SK-N-SH (cell line): ENCODE results near the gene PCNX1. TPM values are rescaled to one million over a fixed set of nuclear protein-coding genes. Genes with fewer than 3 reads are reported as not detected.

ENCODE experiments used
- CTCF ChIA-PET: fragments of 300-600, 350-600 bp; formaldehyde crosslinking; extraction: SDS; loops from one replicate; lab custom pipeline; 2021; lab: Yijun Ruan, JAX
- POLR2A ChIA-PET: fragments of 350-600 bp; sonication (Branson Sonifier 250); formaldehyde crosslinking; extraction: SDS; loops from one replicate; lab custom pipeline; 2020; ENCODE audit warnings: antibody characterized with exemption, inconsistent platforms; lab: Yijun Ruan, JAX
- DNase-seq: peaks from one replicate; pipeline ENCODE4 v3.0.0; 2012
- H2AFZ ChIP-seq: fragments of 200-600 bp; sonication (generic); 2 replicates; pipeline ENCODE4 v1.8.1; 2016; ENCODE audit warnings: antibody characterized with exemption, mild to moderate bottlenecking, low read depth
- H3F3A ChIP-seq: fragments of 200-600 bp; sonication (generic); replicated peaks from 2 replicates; pipeline ENCODE3; 2016; ENCODE audit warnings: antibody characterized with exemption, mild to moderate bottlenecking; ENCODE audit not compliant: insufficient read depth
- H3K27ac ChIP-seq, 2 experiments: fragments of 200-500 bp in 1 of 2; fragments of 200-600 bp in 1 of 2; sonication (Bioruptor generic) in 1 of 2; sonication (generic), shearing (Covaris generic) in 1 of 2; 2 replicates each; pipeline versions ENCODE4 v1.5.1 to v1.6.1; 2014 to 2016; ENCODE audit warnings: low read depth in 2 of 2, inconsistent platforms in 1 of 2, low read length in 1 of 2, mild to moderate bottlenecking in 1 of 2, mixed read lengths in 1 of 2
- H3K27me3 ChIP-seq: fragments of 200-600 bp; sonication (generic), shearing (Covaris generic); 2 replicates; pipeline ENCODE4 v1.6.1; 2016; ENCODE audit warnings: mixed run types; ENCODE audit not compliant: insufficient read depth
- H3K36me3 ChIP-seq, 2 experiments: fragments of 200-500 bp in 1 of 2; fragments of 200-600 bp in 1 of 2; sonication (Bioruptor generic) in 1 of 2; sonication (generic) in 1 of 2; replicated peaks in 1 of 2; 2 replicates each; pipeline versions ENCODE3 to v1.5.1; 2014 to 2016; ENCODE audit warnings: low read length in 1 of 2, mild to moderate bottlenecking in 1 of 2; ENCODE audit not compliant: insufficient read depth in 2 of 2, control insufficient read depth in 1 of 2
- H3K4me1 ChIP-seq, 2 experiments: fragments of 200-500 bp in 1 of 2; fragments of 200-600 bp in 1 of 2; sonication (Bioruptor generic) in 1 of 2; sonication (generic), shearing (Covaris generic) in 1 of 2; 2 replicates each; pipeline versions ENCODE4 v1.5.1 to v1.6.1; 2014 to 2016; ENCODE audit warnings: low read depth in 1 of 2, low read length in 1 of 2, mixed run types in 1 of 2; ENCODE audit not compliant: insufficient read depth in 2 of 2, control insufficient read depth in 1 of 2
- H3K4me2 ChIP-seq: fragments of 200-600 bp; sonication (generic), shearing (Covaris generic); 2 replicates; pipeline ENCODE4 v1.6.1; 2017; ENCODE audit warnings: mixed run types
- H3K4me3 ChIP-seq, 2 experiments: fragments of 200-500 bp in 1 of 2; fragments of 200-600 bp in 1 of 2; sonication (Bioruptor generic) in 1 of 2; sonication (generic), shearing (Covaris generic) in 1 of 2; 2 replicates each; pipeline versions ENCODE4 v1.5.1 to v1.8.1; 2014 to 2016; ENCODE audit warnings: low read depth in 2 of 2, inconsistent platforms in 1 of 2, low read length in 1 of 2, mild to moderate bottlenecking in 1 of 2, mixed read lengths in 1 of 2, moderate library complexity in 1 of 2
- H3K79me2 ChIP-seq: fragments of 200-600 bp; sonication (generic); 2 replicates; pipeline ENCODE4 v1.8.1; 2017; ENCODE audit warnings: mild to moderate bottlenecking; ENCODE audit not compliant: insufficient read depth
- H3K9ac ChIP-seq: fragments of 200-600 bp; sonication (generic); 2 replicates; pipeline ENCODE4 v1.6.1; 2017; ENCODE audit warnings: mixed run types
- H3K9me2 ChIP-seq: fragments of 200-600 bp; sonication (generic); 2 replicates; pipeline ENCODE4 v1.6.1; 2017; ENCODE audit warnings: mixed run types
- H3K9me3 ChIP-seq: fragments of 200-600 bp; sonication (generic); 2 replicates; pipeline ENCODE4 v1.6.1; 2017; ENCODE audit warnings: mixed run types, mild to moderate bottlenecking, moderate library complexity
- H4K20me1 ChIP-seq: fragments of 200-600 bp; sonication (generic); 2 replicates; pipeline ENCODE4 v1.6.1; 2017; ENCODE audit warnings: mild to moderate bottlenecking, mixed run types; ENCODE audit not compliant: insufficient read depth
- CHD2 ChIP-seq: fragments of 150-350 bp; IDR thresholded peaks from 2 replicates; pipeline ENCODE4 v1.6.1; 2018; ENCODE audit warnings: low read length; ENCODE audit not compliant: partially characterized antibody
- EP300 ChIP-seq, 2 experiments: IDR thresholded peaks; 2 replicates each; pipeline versions ENCODE4 v1.4.0 to v1.6.1; 2012; ENCODE audit warnings: borderline replicate concordance in 1 of 2, low read depth in 1 of 2, low read length in 1 of 2
- FOSL2 ChIP-seq: IDR thresholded peaks from 2 replicates; pipeline ENCODE4 v1.4.0; 2012; ENCODE audit warnings: low read depth, mild to moderate bottlenecking, moderate library complexity, borderline replicate concordance
- FOXM1 ChIP-seq: IDR thresholded peaks from 2 replicates; pipeline ENCODE4 v1.4.0; 2012; ENCODE audit warnings: low read depth, mild to moderate bottlenecking
- GATA2 ChIP-seq: sonication (generic); formaldehyde crosslinking; IDR thresholded peaks from 2 replicates; pipeline ENCODE4 v1.5.0; 2020; ENCODE audit warnings: mild to moderate bottlenecking, missing genetic modification reagents
- MAX ChIP-seq: IDR thresholded peaks from 2 replicates; pipeline ENCODE4 v1.4.0; 2012; ENCODE audit warnings: low read depth
- NFIC ChIP-seq: IDR thresholded peaks from 2 replicates; pipeline ENCODE4 v1.4.0; 2012; ENCODE audit warnings: borderline replicate concordance
- NRF1 ChIP-seq: IDR thresholded peaks from 2 replicates; pipeline ENCODE4 v1.6.1; 2012; ENCODE audit warnings: low read depth, mild to moderate bottlenecking, low read length
- RAD21 ChIP-seq: IDR thresholded peaks from 2 replicates; pipeline ENCODE4 v1.6.1; 2012; ENCODE audit warnings: mild to moderate bottlenecking, low read length
- RXRA ChIP-seq: IDR thresholded peaks from 2 replicates; pipeline ENCODE4 v1.4.0; 2012; ENCODE audit warnings: low read depth, mild to moderate bottlenecking, borderline replicate concordance
- SMC3 ChIP-seq: IDR thresholded peaks from 2 replicates; pipeline ENCODE4 v1.6.1; 2012; ENCODE audit warnings: low read depth, low read length, improper control_type of control experiment
- TAF1 ChIP-seq: IDR thresholded peaks from 2 replicates; pipeline ENCODE4 v1.6.1; 2012; ENCODE audit warnings: low read depth, mild to moderate bottlenecking, low read length, moderate library complexity, borderline replicate concordance
- TCF12 ChIP-seq: IDR thresholded peaks from 2 replicates; pipeline ENCODE4 v1.4.0; 2012
- TEAD4 ChIP-seq: IDR thresholded peaks from 2 replicates; pipeline ENCODE4 v1.4.0; 2012; ENCODE audit warnings: mild to moderate bottlenecking, borderline replicate concordance; ENCODE audit not compliant: insufficient read depth
- USF1 ChIP-seq: IDR thresholded peaks from 2 replicates; pipeline ENCODE4 v1.4.0; 2012; ENCODE audit warnings: low read depth, borderline replicate concordance
- USF2 ChIP-seq: fragments of 150-350 bp; IDR thresholded peaks from 2 replicates; pipeline ENCODE4 v1.6.1; 2017; ENCODE audit warnings: antibody characterized with exemption, low read length, low read depth, borderline replicate concordance
- YY1 ChIP-seq: IDR thresholded peaks from 2 replicates; pipeline ENCODE4 v1.4.0; 2012; ENCODE audit warnings: low read depth, mild to moderate bottlenecking
- ZBTB33 ChIP-seq: IDR thresholded peaks from 2 replicates; pipeline ENCODE4 v1.4.0; 2012; ENCODE audit warnings: low read depth, borderline replicate concordance
- WGBS: methylation state at CpG from one replicate; pipeline ENCODE4 v1.1.6; 2017; ENCODE audit warnings: low lambda C conversion rate; 5-methylcytosine and 5-hydroxymethylcytosine counted together
- polyA plus RNA-seq, 3 experiments: library from polyadenylated mRNA; depleted of rRNA; stranded (reverse); fragments of >200 nt; gene quantifications; 2 replicates each; pipeline ENCODE4 v1.2.3, GENCODE V29; 2012

The PCNX1 gene
- polyA plus RNA-seq, 1 of the 3 experiments (the other 2 are of a cell fraction) = 9.4 TPM

- TF ChIP-seq RXRA (no peak), USF2 (no peak), TEAD4 (no peak), RAD21 (no peak), TCF12 (no peak), FOXM1 (no peak), YY1 (no peak), ZBTB33 (no peak), GATA2 (CRISPR knock-in tag) (no peak), EP300 (IDR thresholded peaks at IDR 0.05; ENCODE audit: borderline replicate concordance in 1 of 2, low read depth in 1 of 2, low read length in 1 of 2) (no peak), MAX (no peak), TAF1 (no peak), USF1 (no peak), SMC3 (no peak), CHD2 (no peak), NRF1 (no peak), FOSL2 (no peak), NFIC (no peak)
- Histone ChIP-seq H2AFZ (no peak overlapping the region), H4K20me1 (no peaks in the 10 kb centered on the region), H3K79me2 (peaks cover 29% of the 10 kb centered on the region), H3K4me3 (no peak overlapping the region), H3F3A (peaks cover 18% of the 10 kb centered on the region), H3K9me3 (no peaks in the 10 kb centered on the region), H3K27ac (no peak overlapping the region), H3K9me2 (no peaks in the 10 kb centered on the region), H3K36me3 (peaks cover 5 to 22% of the 10 kb centered on the region in 2 experiments), H3K4me2 (peak overlapping the region; percentile 4; the same call in 1 of the 2 replicates), H3K9ac (no peak overlapping the region), H3K4me1 (peaks cover 0 to 32% of the 10 kb centered on the region in 2 experiments; a peak in 3 of 4 replicates), H3K27me3 (no peaks in the 10 kb centered on the region)
- 65% methylated on average over 2 of the region's 2 CpGs for WGBS
- POLR2A ChIA-PET = no interaction called here
- CTCF ChIA-PET = no interaction called here
- no peak for DNase-seq
Measured at GRCh38 chr14:71004481-71004880, 97.2 kb downstream of the PCNX1 start.
